NCI-H526 treated with DMSO at 0.1 percent for 48 hours (cell line): Measurements from ENCODE around the gene PTPRN2.

Experiments used
- DNase-seq: peaks from one replicate; lab custom pipeline; 2025; lab: John Stamatoyannopoulos, UW

Gene PTPRN2

DNA sequence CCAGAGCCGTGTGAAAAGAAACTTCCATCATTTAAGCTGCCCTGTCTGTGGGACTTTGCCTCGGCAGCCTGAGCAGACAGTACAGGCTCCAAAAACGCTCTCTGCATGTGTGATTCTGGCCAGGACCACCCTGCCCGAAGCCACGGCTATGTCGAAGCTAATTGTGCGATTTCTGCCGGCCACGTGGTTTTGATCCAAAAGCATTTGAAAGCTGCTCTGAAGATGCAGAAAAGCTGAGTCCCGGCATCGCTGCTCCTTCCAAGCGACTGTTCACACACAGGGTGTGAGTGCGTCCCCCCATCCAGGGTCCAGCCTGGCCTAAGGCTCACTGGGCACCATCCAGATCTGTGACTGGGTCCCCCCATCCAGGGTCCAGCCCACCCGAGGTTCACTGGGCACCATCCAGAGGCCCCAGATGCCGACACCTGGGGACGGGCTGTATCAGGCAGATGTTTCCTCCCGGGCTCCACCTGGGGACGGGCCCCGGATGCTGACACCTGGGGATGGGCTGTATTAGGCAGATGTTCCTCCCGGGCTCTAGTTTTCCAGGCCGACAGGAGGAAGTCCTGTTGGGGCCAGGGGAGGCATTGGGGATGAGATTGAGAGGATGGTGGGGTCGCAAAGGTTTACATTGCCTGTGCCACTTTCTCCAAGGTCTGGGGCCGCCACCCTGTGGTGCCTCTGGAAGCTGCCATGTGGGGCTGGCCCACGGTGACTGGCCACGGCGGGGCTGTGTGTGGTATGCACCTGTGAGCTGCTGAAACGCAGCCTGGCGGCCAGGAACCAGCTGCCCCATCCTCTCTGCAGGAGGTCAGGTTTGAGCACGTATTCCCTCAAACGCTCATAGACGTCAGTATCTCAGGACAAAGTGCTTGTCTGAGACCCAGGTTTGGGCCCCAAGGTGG, 723.5 kb downstream of the PTPRN2 start:
- DNase-seq = no peak

DNA sequence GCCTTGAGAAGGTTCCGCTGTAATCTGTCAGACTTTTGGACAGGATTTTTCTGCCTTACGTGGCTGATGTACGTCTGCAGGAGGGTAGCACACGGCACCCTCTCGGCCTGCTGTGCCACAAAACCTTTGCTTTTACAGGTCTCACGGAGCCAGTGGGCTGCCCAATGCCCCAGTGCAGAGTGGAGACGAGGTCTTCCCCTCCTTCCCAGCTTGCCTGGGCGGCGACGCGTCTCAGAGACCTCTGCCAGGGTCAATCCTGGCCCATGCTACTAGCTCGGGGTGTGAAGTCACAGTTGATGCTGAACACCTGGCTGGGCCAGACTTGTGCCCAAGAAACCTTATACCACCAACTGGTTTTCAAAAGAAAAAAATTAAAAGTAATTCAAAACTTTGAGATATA, 724.4 kb downstream of the PTPRN2 start:
- DNase-seq = no peak

DNA sequence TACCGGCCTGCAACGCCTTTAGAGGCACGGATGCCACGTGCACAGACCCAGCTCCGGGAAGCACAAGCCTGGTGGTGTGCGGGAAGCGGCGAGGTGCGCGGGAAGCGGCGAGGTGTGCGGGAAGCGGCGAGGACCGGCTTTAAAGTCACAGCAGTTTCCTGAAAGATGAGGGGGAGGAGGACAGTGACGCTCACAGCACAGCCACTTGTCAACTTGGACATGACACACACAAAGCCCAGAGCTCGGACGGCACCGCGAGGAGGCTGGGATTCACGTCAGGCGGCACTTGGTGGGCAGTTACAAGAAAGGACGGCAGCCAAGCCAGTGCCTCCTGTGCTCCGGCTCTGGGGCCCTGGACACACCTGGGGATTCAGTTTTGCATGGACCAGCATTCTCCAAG, 724.9 kb downstream of the PTPRN2 start:
- DNase-seq = no peak

DNA sequence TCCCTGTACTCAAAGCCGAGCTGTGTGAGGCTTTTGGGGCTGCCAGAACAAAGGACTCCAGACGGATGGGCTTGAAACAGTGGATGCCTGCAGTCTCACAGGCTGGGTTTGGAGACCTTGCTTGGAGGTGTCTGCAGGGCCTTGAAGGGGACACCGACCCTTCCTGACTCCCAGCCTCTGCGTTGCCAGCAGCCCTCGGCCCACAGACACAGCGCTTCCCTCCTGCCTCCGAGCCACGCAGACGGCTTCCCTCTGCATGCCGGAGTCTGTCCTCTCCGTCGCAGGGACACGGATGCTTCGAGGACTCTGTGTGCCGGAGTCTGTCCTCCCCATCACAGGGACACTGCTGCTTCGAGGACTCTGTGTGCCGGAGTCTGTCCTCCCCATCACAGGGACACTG, 726.1 kb downstream of the PTPRN2 start:
- no peak for DNase-seq

DNA sequence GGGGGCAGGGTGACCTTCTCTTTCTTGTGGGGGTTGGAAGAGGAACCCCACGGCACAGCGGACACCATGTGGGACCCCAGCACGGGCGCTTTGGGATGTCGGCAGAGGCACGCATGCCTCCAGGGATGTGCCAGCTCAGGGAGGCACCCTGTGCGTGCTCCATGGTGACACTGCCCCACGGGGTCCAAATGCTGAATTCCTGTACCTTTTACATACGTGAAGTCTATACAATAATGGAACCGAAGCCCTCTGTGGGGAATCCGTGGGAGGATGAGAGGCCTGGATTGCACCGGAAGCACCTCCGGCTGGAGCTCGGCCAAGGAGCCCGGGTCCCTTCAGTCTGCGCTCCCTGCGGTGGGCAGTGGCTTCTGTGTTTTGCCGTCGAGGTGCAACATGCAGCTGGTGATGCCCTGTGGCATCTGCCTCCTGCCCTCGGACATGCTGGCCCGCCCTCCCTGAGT, 726.6 kb downstream of the PTPRN2 start:
- no peak for DNase-seq

DNA sequence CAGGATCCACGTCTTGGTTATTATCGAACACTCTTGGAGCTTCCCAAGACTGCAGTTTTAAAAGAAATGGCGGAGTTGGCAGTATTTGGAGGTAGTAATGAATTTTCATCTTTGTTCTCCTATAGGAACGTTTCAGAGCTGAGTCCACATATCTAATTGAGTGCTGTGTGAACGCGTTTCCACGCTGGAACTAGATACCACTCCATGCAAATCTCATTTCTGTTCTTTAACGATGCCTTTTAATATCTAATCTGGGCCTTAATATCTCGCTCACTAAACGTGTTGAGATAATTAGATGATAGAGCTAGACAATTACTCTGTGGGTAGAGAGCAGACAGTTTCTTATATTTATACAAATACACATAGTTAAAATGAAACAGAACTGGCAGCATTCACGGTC, 727.2 kb downstream of the PTPRN2 start:
- no peak for DNase-seq

DNA sequence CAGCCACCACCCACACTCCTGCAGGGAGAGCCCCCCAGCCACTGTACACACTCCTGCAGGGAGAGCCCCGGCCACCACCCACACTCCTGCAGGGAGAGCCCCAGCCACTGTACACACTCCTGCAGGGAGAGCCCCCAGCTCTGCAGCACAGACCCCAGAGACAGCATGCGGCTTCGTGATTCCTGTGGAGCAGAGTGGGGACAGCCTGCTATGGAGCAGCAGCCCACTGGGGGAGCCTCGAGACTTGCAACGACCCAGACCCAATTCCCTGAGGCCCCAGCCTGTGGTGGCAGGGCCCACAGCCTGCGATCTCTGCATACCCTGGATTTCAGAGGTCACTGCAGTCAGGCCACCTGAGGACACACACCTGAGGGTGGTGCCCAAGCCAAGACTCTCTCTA, 727.7 kb downstream of the PTPRN2 start:
- DNase-seq = no peak

DNA sequence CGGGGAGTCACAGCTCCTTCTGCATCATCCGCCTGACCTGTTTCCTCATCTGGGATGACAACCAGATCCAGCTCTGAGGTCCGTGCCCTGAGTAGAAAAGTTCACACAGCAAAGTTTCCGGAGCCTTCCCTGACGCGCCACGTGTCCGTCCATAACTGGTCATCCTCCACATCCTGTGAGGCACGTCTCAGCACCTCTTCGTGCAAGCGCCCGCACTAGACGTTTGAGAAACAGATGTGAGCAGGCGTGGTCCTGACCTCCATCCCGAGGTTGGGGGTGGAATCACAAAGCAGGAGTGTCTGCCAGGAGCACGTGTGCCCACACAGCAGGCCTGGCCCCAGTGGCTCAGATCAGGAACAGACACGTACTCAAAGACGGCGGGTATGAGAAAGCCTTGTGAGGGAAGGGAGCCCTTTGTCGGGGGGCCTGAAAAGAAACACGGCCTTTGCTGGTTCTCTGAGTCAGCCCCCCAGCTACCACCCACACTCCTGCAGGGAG, 730.0 kb downstream of the PTPRN2 start:
- no peak for DNase-seq

DNA sequence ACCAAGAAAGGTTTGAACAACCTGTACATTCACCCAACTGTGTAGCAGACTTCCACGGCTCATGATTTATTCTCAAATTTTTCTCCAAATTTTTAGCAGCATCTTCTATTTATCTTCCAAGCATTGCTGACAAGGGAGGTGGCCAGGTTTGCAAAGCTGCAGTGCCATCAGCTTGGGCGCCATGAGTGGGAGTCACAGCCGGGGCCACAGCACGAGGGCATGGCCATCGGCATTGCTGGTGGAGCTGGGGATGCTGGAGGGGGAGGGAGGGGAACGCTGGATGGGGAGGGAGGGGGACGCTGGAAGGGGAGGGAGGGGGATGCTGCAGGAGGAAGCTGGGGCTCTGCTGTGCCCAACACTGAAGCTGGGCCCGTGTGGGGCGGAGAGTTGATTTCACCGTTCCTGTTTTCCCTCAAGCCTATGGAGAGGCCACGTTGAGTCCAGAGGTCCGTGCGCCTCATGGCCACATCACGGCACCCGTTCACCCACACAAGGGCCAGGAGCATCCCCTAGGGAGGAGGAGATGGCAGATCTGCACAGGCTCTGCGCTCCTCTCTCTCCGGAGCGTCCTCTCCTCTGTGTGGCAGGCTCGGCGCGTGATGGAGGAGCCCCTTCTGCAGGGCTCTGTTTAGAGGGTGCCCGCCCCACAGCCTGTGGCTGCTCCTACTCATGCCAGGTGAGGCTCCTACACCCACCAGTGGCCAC, 730.6 kb downstream of the PTPRN2 start:
- no peak for DNase-seq

DNA sequence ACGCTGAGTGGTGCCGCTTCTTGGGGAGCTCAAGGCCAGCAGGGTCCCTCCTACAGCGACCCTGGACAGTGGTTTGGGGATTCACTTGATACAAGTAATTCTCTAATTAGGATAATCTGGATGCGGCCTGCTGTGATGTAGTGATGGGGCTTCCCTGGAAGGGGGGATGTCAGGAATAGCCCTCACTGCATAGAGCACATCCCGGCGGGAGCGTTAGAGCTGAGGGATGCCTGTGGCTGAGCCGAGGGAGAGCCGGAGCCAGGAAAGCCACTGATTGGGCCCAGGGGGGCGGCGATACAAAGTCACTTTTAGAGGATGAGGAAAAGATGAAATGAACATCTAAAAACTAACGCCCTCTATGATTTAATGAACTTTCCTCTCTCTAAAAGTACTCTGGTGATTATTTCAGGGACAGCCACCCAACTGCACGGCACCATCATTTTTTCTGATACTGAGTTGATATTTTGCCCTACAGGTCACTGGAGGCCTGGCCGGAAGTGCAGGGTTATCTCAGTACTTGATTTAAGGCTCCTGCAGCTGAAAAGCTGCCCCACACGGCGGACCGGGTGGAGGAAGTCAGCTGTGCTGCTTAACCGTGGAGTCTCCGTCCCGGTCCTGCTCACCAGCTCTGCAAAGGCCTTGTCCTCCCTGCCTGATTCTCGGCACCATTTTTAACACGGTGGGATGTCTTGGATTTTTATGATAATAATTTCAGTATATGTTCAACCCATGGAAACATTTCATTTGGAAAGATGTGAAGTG, 732.0 kb downstream of the PTPRN2 start:
- no peak for DNase-seq

DNA sequence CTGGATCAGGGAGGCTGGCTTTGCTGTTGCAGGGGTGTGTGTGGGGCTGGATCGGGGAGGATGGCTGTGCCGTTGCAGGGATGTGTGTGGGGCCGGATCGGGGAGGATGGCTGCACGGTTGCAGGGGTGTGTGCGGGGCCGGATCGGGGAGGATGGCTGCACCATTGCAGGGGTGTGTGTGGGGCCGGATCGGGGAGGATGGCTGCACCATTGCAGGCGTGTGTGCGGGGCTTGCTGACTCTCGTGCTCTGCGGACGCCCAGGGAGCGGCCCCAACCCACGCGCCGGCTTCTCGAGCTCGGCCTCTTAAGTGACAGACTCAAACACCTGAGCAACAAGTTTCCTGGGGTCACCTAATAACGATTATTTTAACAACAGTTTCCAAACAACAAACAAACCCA, 732.6 kb downstream of the PTPRN2 start:
- no peak for DNase-seq

DNA sequence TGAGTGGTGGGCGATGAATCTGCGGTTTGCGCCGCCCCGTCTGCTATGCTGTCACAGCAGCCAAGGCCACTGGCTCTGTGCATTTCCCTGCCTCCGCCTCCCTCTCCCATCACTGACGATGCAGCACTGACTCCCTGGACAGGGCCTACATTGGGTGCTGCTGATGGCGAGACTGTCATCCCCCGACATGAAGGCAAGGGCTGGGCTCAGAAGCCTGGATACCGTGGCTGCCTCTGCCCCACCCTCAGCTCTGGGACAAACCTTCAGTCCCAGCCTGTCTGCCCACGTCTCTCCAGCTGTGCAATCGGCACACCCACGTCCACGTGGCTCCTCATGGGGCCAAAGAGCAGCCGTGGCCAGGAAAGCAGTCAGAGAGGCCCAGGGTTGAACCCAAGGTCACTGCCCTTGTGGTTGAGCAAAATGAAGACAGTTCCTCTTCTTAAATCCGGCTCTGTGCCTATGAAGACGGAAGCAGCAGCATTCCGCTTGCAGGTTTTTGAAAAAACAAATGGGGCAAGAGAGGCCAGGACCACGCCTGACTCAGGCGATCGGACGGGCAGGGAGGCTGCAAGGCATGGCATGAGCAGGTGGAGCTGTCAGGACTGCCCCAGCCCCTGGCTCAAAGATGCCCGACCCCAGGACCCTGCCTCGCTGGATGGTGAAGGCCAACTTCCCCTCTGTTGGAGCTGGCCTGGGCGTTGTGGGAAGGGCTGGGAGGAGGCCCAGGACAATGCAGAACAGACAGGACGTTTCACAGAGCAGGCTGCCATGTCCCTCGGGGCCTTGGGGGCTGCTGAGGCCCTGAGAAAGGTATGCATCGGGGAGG, 733.3 kb downstream of the PTPRN2 start:
- no peak for DNase-seq

DNA sequence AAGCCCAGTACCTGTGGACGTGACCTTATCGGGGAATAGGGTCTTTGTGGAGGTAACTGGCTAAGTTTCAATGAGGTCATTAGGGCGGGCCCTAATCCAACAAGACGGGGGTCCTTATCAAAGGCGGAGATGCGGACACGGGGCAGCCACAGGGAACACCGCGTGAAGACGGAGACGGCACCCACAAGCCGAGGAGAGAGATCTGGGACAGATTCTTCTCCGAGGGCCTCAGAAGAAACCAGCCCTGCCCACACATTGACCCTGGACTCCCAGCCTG, 733.9 kb downstream of the PTPRN2 start:
- no peak for DNase-seq

DNA sequence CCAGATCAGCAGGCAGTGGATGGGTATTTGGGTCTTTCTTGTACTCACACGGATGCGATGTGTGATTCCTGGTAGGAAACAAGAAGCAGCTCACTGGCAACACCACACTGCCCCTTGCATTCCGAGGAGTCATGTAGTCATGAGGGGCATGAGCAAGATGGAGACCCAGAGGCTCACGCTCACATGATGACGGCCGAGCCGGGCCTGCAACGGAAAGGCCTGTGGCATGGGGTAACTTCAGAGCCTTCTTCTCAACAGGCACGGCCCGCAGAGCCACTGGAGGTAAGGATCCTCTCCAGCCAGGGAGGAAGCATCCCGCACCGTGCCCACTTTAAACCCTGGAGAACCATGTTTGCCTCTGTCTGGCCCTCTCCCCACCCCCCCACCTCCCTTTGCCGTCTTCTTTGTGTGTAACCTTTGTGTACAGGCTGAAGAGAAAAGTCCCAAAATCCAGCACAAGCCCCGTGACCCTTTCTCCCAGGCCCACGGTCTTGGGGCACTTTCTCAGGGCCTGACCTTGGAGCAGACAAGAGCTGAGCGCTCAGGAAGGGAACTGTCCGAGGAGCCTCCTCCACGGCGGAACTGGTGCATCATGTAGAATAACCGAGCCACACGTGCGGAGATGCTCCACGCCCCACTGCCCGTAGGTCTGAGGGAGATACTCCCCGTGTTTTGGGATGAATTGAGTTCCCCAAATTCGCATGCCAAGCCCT, 734.4 kb downstream of the PTPRN2 start:
- no peak for DNase-seq

DNA sequence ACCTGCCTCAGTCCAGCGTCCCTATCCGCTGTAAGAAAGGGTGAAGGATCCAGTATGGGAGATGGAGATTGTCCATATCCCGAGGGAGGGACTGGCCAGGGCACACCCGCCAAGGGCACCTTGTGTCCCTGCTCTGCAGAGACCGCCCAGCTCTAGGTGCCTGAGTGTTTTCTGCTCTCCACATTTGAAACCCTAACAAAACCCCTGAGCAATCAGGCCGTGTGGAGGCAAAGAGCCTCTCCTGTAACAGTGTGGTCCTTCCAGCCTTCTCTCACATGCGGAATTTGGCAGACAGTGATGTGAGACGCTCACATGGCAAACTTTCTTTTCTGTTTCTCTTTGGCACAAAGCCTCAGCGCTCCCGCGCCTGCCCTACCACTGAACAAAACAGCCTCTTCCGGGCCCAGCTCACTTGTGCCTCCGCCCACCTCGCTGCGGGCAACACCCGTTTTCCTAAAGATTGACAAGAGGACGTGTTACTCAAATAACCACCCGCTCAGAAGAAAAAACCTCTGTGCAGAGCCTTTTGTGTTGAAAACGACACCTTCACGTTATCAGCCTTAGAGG, 736.0 kb downstream of the PTPRN2 start:
- no peak for DNase-seq

DNA sequence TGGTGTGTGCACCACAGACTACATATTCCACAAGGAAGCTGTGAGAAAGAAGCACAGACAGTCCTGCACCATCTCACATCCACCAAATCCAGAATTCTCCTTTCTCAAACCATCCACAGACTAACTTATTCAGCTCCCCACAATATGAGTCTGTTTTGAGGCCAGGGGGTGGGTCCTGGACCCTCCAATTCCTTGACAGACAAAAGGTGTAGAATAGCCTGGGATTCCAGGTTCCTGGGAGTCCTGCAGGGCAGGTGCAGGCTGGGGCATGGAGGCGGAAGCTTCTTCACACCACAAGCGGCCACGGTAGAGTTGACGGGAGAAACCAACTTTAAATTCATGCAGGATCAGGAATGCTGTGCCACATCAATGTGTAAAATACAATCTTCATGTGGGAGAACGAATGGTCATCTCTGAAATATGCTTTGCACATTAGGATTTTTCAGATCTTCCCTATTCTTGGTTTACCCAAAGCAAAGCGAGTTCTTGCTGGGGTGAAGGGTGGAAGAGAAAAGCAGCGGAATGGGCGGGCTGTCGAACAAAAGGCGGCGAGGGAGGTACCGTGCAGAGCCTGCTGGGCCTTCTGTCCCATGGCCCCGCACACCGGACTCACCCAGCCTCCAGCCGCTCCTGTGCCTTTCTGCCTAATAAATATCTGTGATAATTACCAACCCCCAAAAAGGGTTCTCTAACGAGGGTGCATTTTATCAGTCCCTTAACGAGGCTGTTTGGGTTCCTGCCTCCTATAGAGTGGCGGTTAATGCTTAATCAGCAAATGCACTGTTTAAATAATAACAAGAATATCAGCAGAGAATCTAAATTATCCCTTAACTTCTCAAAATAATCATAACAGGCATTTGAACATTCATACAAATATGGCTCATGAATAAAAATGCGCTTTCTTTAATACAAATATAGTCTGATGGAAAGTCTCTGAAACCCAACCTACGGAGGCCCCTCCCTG, 736.9 kb downstream of the PTPRN2 start:
- no peak for DNase-seq

DNA sequence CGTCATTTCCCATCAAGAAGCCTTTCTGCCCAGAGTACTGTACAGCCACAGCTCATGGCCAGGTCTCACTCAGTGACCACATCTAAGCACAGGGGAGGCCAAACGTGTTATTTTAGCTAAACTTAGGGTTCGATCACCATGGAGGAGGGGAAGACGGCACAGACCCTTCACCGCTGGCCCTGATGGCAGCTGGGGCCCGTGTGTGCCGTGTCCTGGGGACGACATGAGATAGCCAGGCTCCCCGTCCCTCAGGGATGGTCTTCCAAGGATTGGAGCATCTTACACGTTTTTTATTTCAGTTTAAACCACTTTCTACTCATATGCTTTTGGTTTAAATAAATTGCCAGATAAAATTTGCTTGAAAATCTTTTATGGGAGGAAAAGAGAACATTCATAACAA, 737.9 kb downstream of the PTPRN2 start:
- DNase-seq = no peak

DNA sequence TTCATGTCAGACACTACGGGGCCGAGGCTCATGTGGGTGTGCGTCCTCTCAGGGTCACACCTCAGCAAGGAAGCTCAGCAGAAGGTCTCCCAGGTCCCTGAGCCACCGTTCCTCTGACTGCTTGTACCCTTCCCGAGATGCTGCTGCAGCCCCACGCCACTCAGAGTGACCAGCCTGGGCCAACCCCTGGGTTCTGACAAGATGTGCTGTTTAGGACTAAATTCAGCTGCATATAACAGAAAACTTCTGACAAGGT, 738.4 kb downstream of the PTPRN2 start:
- DNase-seq = no peak

DNA sequence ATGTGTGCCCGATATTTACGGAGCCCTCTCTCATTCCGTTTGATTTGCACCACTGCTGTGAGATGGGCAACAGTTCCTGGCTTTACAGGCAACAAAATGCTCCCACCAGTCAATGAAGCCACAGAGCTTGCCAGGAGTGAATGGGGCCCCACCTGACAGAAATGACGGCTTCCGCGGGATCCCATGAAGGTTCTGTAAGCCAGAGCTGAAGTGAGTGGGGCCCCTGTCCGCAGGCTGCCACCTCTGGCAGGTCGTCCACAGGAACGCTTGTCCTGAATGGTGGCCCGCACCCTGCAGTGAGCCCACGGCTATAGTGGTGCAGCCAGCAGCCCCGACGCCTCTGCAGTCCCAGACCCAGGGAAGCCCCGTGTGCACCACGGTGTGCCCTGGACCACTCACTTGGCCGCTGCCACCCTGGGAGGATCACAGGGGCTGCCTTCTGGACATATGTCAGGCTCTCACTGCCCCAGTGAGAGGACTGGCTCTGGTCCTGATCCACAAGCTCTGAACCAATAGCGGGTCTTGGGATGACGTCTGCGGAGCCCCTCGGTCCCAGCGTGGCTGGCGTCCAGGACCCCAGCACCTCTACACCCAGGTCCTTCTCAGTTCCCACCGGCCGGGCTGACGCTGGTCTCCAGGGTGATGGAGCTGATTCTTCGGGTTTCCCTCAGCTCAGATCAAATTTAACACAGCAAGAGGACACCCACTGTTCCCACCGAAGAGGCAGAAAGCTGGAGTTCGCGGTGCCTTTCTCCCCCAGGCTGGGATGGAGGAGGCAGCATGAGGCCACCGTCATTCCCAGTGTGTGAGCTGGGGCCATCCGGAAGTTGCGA, 738.9 kb downstream of the PTPRN2 start:
- DNase-seq = no peak
